ENCODE measurements around the gene GSG1L. TPM values are rescaled to one million over a fixed set of nuclear protein-coding genes. Genes with fewer than 3 reads are reported as not detected.

Gene GSG1L
- total RNA-seq, 1 experiment from 2014 or later = not detected

Small RNA genes lying within 50 kb of the gene (small RNA-seq; reads per million reads assigned to genes)
- not detected for gene RNU6-1241P
- gene RNU6-159P = not detected

Other genes with a start within 250 kb of the GSG1L start
- gene XPO6, start 148.3 kb upstream of the GSG1L start, total RNA-seq (2014; rRNA removed; shearing (Covaris generic)) = 178 and 193 TPM in 2 replicates
- gene SBK1, start 228.8 kb upstream of the GSG1L start, total RNA-seq (2014; rRNA removed; shearing (Covaris generic)) = 0.42 and 1.1 TPM in 2 replicates

Data from HT-29 (cell line).